Tracheal epithelial cell (primary cell): ENCODE data around the gene RAPH1. TPM values are rescaled to one million over a fixed set of nuclear protein-coding genes. Genes with fewer than 3 reads are reported as not detected.

Experiments
- total RNA-seq: library from RNA; depleted of rRNA; stranded (reverse); fragments of >200 nt; gene quantifications from 2 replicates; pipeline ENCODE4 v1.2.1, GENCODE V29; 2014

RAPH1 gene, protein sequence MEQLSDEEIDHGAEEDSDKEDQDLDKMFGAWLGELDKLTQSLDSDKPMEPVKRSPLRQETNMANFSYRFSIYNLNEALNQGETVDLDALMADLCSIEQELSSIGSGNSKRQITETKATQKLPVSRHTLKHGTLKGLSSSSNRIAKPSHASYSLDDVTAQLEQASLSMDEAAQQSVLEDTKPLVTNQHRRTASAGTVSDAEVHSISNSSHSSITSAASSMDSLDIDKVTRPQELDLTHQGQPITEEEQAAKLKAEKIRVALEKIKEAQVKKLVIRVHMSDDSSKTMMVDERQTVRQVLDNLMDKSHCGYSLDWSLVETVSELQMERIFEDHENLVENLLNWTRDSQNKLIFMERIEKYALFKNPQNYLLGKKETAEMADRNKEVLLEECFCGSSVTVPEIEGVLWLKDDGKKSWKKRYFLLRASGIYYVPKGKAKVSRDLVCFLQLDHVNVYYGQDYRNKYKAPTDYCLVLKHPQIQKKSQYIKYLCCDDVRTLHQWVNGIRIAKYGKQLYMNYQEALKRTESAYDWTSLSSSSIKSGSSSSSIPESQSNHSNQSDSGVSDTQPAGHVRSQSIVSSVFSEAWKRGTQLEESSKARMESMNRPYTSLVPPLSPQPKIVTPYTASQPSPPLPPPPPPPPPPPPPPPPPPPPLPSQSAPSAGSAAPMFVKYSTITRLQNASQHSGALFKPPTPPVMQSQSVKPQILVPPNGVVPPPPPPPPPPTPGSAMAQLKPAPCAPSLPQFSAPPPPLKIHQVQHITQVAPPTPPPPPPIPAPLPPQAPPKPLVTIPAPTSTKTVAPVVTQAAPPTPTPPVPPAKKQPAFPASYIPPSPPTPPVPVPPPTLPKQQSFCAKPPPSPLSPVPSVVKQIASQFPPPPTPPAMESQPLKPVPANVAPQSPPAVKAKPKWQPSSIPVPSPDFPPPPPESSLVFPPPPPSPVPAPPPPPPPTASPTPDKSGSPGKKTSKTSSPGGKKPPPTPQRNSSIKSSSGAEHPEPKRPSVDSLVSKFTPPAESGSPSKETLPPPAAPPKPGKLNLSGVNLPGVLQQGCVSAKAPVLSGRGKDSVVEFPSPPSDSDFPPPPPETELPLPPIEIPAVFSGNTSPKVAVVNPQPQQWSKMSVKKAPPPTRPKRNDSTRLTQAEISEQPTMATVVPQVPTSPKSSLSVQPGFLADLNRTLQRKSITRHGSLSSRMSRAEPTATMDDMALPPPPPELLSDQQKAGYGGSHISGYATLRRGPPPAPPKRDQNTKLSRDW
- 16.6 and 18.8 TPM in 2 replicates for total RNA-seq

DNA sequence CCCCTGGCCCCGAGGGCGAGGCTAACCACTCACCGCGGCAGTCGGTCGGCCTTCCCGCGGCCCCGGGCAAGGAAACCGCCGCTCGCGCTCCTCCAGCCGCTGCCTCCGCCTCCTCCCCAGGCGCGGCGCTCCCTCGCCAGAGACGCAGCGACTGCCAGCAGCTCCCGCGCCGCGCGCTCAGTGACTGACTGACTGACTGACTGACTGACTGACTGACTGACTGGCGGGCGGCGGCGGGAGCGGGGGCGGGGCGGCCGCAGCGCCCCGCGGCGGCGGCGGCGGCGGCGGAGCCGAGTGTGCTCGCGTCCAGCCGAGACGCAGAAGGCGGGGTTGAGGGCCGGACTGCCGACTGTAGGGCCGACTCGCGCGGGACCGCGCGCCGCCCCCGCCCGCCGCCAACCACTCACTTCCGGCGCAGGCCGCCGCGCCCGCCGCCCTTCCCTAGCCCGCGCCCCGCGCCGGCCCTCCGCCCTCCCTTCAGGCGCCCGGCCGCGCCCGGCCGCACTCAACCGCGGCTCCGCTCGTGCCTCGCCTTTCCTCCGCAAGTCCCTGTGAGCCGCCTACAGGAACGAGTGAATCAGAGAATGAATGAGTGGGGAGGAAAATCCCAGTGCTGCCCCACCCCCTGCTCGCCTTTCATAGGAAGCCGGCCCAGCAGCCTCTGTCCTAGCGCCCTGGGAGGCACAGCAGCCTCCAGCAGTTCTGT is at the start of gene RAPH1:
RAPH1 (minus strand) TSS at position 224 of the 706 bp plus-strand sequence. CDS start 39,948 bp downstream, outside the sequence.

Other genes with a start within 250 kb of the RAPH1 start
- 7.0 and 11.1 TPM in 2 replicates for gene ABI2, start 206.9 kb downstream of the RAPH1 start, total RNA-seq
- not detected in 2 replicates for gene CD28, start 171.3 kb upstream of the RAPH1 start, total RNA-seq